LNCaP clone FGC (cell line): ENCODE results near the gene KIF7.
"Not testable (repeated sequence)": the region's sequence is repeated elsewhere in the genome, so short reads cannot be mapped to it uniquely, and the experiment has no call there.

ENCODE experiments used
- DNase-seq: peaks from one replicate; pipeline ENCODE4 v3.0.0-alpha.2; 2011; ENCODE audit warnings: low read depth
- H3K4me3 ChIP-seq: 2 replicates; pipeline ENCODE4 v1.5.1; 2011; ENCODE audit warnings: mild to moderate bottlenecking, low read depth, low read length, control low read depth
- TF ChIP-seq, protein P1 (sequence below): IDR thresholded peaks from 2 replicates; pipeline ENCODE4 v1.5.1; 2012; ENCODE audit warnings: mild to moderate bottlenecking; ENCODE audit not compliant: control insufficient read depth, insufficient read depth; ENCODE audit errors: extremely low read depth

The KIF7 gene

DNA sequence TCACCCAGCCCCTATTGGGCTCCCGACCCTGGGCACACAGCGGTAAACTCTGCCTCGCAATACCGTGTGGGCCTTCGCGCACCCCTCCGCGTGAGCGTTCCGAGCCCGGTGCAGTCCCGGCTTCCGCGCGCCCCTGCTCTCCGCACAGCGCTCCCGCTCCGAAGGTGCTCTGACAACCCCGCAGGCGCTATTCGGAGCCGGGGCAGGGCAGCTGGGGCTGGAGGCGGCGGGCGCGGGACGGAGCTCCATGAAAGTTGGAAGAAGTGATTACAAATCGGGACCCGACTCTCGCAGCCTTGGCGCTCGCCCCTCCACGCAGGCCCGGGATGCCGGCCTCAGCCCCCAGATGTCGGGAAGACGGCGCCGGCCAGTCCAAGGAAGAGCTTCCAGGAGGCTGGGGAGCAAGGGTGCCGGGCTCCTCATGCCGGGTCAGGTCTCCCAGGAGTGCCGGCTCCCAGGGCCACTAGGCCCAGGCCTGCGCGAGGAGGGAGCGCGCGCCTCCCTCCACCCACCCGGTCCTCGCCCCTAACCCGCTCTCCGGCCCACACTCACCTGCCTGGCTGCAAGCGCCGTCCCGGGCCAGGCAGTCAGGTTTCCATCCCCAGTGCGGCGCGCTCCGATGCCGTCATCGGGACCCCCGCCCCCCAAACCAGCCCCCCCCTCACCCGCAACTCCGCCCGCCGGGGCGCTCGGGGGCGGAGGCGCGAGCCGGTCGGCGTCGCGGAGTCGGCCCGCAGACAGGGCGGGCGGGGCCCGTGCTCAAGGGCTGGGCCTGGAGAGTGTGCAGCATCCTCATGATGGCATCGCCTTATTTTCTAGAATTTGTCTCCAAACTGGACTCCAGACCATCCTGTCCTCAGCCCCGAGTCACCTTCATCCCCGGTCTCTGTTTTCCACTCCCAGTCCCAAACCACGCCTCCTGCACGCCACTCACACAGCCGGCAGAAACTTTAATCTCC, at the start of gene KIF7:
TSS of gene KIF7 (minus strand) at position 621 of the 959 bp plus-strand sequence. CDS start 2,537 bp downstream, outside the sequence.
- peak within 1 kb of the TSS; percentile 42 for H3K4me3 ChIP-seq
- DNase-seq, result no peak

GRCh38 chr15:89704411-89704810, 49.1 kb upstream of the KIF7 start:
- TF ChIP-seq, protein P1, sequence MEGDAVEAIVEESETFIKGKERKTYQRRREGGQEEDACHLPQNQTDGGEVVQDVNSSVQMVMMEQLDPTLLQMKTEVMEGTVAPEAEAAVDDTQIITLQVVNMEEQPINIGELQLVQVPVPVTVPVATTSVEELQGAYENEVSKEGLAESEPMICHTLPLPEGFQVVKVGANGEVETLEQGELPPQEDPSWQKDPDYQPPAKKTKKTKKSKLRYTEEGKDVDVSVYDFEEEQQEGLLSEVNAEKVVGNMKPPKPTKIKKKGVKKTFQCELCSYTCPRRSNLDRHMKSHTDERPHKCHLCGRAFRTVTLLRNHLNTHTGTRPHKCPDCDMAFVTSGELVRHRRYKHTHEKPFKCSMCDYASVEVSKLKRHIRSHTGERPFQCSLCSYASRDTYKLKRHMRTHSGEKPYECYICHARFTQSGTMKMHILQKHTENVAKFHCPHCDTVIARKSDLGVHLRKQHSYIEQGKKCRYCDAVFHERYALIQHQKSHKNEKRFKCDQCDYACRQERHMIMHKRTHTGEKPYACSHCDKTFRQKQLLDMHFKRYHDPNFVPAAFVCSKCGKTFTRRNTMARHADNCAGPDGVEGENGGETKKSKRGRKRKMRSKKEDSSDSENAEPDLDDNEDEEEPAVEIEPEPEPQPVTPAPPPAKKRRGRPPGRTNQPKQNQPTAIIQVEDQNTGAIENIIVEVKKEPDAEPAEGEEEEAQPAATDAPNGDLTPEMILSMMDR, result no peak
- no peak for DNase-seq
- no peak overlapping the region for H3K4me3 ChIP-seq

More for the DNA sequence above, at the start of gene KIF7:
- TF ChIP-seq, protein P1, result no peak

GRCh38 chr15:89695198-89695597, 39.9 kb upstream of the KIF7 start:
- DNase-seq, result no peak
- TF ChIP-seq, protein P1, result no peak
- H3K4me3 ChIP-seq, result no peak overlapping the region

DNA sequence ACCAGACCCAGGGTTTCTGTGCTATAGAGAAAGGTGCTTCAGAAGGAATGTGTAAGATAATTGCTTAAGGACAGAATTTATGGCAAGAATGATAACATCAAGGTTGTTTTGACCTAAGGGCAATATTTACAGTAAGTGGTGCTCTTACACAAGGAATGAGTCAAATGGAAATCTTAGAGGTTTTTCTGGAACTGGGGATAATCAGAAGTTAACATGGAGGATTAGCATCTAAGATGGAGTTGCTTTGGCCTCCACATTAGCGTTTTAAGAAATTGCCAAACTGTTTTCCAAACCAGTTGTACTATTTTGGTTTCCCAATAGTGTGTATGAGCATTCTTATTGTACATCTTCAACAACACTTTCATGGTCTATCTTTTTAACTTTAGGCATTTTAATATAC, 38.4 kb upstream of the KIF7 start:
- TF ChIP-seq, protein P1, result no peak
- H3K4me3 ChIP-seq, result no peak overlapping the region
- no peak for DNase-seq

DNA sequence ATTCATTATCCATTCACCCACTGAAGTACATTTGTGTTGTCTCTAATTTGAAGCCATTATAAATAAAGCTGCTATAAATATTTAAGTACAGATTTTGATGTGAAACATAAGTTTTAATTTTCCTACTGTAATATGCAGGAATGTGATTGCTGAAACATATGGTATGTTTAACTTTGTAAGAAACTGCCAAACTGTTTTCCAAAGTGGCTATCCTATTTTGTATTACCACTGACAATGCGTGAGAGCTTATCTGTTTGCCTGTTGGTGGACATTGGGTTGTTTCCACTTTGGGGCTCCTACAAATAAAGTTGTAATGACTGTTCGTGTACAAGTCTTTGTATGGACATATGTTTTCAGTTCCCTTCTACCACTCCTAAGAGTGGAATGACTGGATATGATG, 37.8 kb upstream of the KIF7 start:
- TF ChIP-seq, protein P1, result no peak
- no peak overlapping the region for H3K4me3 ChIP-seq
- DNase-seq, result no peak

DNA sequence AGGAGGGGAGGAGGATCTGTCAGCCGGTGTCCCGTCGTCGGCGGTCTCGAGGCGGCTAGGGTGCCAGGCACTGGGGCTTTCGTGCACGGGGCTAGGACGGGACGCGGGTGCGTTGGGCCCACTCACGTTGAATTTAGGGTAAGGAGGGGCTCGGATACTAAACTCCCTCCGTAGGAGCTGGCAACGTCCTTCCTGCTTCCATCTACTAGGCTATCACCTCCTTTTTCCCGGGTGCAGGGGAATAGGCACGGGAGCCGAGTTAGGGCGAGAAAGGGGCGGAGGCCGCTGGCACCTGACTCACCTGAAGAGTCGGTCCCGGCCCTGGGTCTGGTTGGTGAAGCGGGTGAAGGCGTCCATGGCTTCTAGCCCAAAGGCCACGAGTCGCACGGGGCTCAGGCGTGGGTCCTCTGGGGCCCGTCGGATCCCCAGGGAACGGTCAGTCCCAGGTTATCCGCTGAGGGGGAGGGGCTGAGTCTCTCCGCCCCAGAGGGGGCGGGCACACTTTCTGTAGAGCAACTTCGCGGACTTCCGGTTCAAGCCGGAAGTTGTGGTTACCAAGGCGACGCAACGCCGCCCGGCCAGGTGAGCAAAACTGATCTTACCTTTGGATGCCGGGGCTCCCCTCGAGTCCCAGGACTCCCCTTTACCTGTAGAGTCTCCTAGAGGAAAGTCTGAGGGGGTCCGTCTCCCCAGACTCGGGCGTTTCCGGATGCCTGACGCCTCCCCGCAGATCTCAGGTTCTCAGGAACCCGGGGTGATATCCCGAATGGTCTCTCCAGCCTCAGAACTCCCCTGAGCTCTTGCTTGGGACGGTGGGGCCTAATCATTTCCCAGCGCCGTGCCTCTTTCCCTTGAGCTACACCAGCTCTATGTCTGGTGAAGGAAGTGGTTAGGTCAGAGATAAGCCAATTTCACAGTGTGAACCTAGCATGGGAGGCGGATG, 35.3 kb upstream of the KIF7 start, which contains the start of the genes PEX11A and WDR93:
TSS of gene PEX11A (minus strand) at position 479 of the 943 bp plus-strand sequence. CDS start at position 357, 122 bp downstream.
TSS of gene WDR93 (plus strand) at position 536 of the 943 bp plus-strand sequence. CDS start 10,936 bp downstream, outside the sequence.
- peak within 1 kb of the TSS; percentile 86 for H3K4me3 ChIP-seq
- TF ChIP-seq, protein P1, result no peak
- peak; percentile 63 for DNase-seq

DNA sequence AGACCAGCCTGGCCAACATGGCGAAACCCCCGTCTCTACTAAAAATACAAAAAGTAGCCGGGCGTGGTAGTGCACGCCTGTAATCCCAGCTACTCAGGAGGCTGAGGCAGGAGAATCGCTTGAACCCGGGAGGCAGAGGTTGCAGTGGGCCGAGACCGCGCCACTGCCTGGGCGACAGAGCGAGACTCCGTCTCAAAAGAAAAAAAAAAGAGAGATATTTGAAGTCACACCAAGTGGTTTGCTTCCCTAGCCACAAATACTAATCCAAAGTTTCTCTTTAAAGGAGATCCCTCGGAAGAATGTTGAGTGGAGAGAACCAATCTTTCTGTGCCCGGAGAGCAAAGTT, 34.6 kb upstream of the KIF7 start:
- DNase-seq, result not testable (repeated sequence)
- H3K4me3 ChIP-seq, result peak overlapping the region; percentile 86
